Left colon (tissue), 2 donors: Measurements from ENCODE around the gene HSD17B8. TPM values are rescaled to one million over a fixed set of nuclear protein-coding genes. Genes with fewer than 3 reads are reported as not detected.

Experiments
- ATAC-seq: fragments of 200-7000 bp; cut with Tn5 transposase; one replicate; pipeline ENCODE4 v1.9.1; 2020; ENCODE audit warnings: mild to moderate bottlenecking, moderate library complexity
- DNase-seq, 2 donors: peaks; one replicate each; pipeline ENCODE4 v3.0.0-alpha.2; 2020
- intact Hi-C, 2 donors: fragments of 100-400 bp; cut with DNase I in 1 of 2; cut with micrococcal nuclease in 1 of 2; formaldehyde crosslinking; loops; one replicate each; pipeline versions ENCODE4 v1.11.2 to v1.14.0; 2022; cut with DNase I, micrococcal nuclease
- microRNA-seq, 2 donors: library from miRNA; unstranded; fragments of <30 nt; microRNA quantifications; one replicate each; pipeline versions ENCODE4 v1.1.0 to v1.2.0, GENCODE V29; 2020
- total RNA-seq, 2 donors: library from RNA; stranded (reverse); fragmentation: NEBNext Ultra II Directional; extraction: Animal tissue kit (Norgen Biotek cat#: 25700); gene quantifications; one replicate each; pipeline ENCODE4 v1.2.1, GENCODE V29; 2021
- donor health status: DM: no; HTN: no; CAD: no.
- donor health status: DM: yes; HTN: yes; CAD: no.

The HSD17B8 gene
- total RNA-seq, 2 donors from 2014 or later: 22.4 to 23.7 TPM

DNA sequence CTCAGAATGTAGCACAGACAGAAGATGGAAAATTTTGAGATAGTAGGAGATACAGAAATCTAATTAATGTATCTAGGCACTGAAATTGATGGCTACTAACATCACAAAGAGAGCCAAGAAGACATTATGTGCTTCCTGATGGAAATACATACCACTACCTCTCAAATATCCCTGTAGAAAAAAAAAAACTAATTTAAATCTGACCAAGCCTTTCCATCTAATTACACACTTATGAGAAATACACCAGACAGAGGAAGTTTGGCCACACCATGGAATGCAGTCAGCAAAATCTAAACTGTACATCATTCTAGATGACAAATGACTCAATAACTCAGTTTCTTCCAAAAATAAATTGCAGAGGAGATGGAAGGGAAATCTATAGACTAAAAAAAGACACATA lies 48.3 kb downstream of the HSD17B8 start:
- intact Hi-C loops: no loop called here
- ATAC-seq (no peak), DNase-seq (no peak)

DNA sequence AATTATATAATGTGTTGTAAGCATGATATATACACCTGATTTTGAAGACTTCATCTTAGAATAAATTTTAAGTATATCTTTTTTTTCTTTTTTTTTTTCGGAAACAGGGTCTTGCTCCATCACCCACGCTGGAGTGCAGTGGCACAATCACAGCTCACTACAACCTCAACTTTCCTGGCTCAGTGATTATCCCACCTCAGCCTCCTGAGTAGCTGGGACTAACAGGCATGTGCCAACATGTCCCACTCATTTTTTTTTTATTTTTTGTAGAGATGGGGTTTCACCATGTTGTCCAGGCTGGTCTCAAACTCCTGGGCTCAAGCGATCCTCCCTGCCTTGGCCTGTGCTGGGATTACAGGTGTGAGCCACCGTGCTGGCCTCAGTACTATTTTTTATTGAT lies 50.1 kb downstream of the HSD17B8 start:
- DNase-seq (no peak), ATAC-seq (no peak)
- intact Hi-C loops: no loop called here

Small RNAs within 50 kb of the gene (microRNA-seq; reads per million reads assigned to microRNA genes)
- gene MIR219A1: 1.6 to 6.8 reads per million in 2 donors

Other genes with a start within 250 kb of the HSD17B8 start
- 100 to 1,000 TPM; 128 TPM for gene BRD2, start 236.1 kb upstream of the HSD17B8 start, total RNA-seq
- gene HLA-DOA, start 195.1 kb upstream of the HSD17B8 start, total RNA-seq: 1 to 10 TPM in 1 of 2 donors, under 1 TPM in 1; 0.92 to 4.7 TPM
- gene HLA-DPA1, start 131.0 kb upstream of the HSD17B8 start, total RNA-seq: 100 to 1,000 TPM in 1 of 2 donors, 10 to 100 TPM in 1; 14.8 to 103 TPM
- gene HLA-DPB1, start 128.7 kb upstream of the HSD17B8 start, total RNA-seq: 10 to 100 TPM; 15.1 to 65.5 TPM
- under 1 TPM; 0.45 to 0.55 TPM for gene COL11A2, start 12.2 kb upstream of the HSD17B8 start, total RNA-seq
- gene RXRB, start 4.0 kb upstream of the HSD17B8 start, total RNA-seq: 10 to 100 TPM; 34.4 to 37.0 TPM
- gene SLC39A7, start 3.8 kb upstream of the HSD17B8 start, total RNA-seq: 100 to 1,000 TPM; 128 to 203 TPM
- 10 to 100 TPM; 27.4 to 29.7 TPM for gene RING1, start 3.8 kb downstream of the HSD17B8 start, total RNA-seq
- 10 to 100 TPM; 60.2 to 68.4 TPM for gene VPS52, start 67.2 kb downstream of the HSD17B8 start, total RNA-seq
- 1,000 to 10,000 TPM; 1,882 to 2,045 TPM for gene RPS18, start 67.4 kb downstream of the HSD17B8 start, total RNA-seq
- gene B3GALT4, start 72.5 kb downstream of the HSD17B8 start, total RNA-seq: 10 to 100 TPM; 34.8 to 40.3 TPM
- 10 to 100 TPM; 27.7 to 29.3 TPM for gene WDR46, start 84.6 kb downstream of the HSD17B8 start, total RNA-seq
- gene PFDN6, start 84.9 kb downstream of the HSD17B8 start, total RNA-seq: 10 to 100 TPM; 36.8 to 45.7 TPM
- 10 to 100 TPM; 21.5 to 35.0 TPM for gene RGL2, start 94.3 kb downstream of the HSD17B8 start, total RNA-seq
- 100 to 1,000 TPM; 229 to 283 TPM for gene TAPBP, start 109.4 kb downstream of the HSD17B8 start, total RNA-seq
- gene ZBTB22, start 113.1 kb downstream of the HSD17B8 start, total RNA-seq: 10 to 100 TPM; 19.9 to 21.3 TPM
- gene DAXX, start 118.3 kb downstream of the HSD17B8 start, total RNA-seq: 10 to 100 TPM; 33.5 to 35.3 TPM
- 10 to 100 TPM in 1 of 2 donors, 1 to 10 TPM in 1; 4.1 to 14.7 TPM for gene KIFC1, start 187.2 kb downstream of the HSD17B8 start, total RNA-seq
- 10 to 100 TPM; 28.3 to 41.2 TPM for gene PHF1, start 206.4 kb downstream of the HSD17B8 start, total RNA-seq
- 100 to 1,000 TPM; 162 to 169 TPM for gene CUTA, start 213.5 kb downstream of the HSD17B8 start, total RNA-seq
- gene SYNGAP1, start 215.4 kb downstream of the HSD17B8 start, total RNA-seq: 1 to 10 TPM; 6.8 to 9.1 TPM
- gene ZBTB9, start 249.9 kb downstream of the HSD17B8 start, total RNA-seq: 1 to 10 TPM; 3.9 to 7.9 TPM